NCI-H2107 treated with DMSO at 0.1 percent for 48 hours (cell line): ENCODE data around the gene AMOTL1.
"Not testable (repeated sequence)": the region's sequence is repeated elsewhere in the genome, so short reads cannot be mapped to it uniquely, and the experiment has no call there.

Experiments used
- DNase-seq: peaks from one replicate; lab custom pipeline; 2025; ENCODE audit not compliant: unreplicated experiment; lab: John Stamatoyannopoulos, UW

The AMOTL1 gene

DNA sequence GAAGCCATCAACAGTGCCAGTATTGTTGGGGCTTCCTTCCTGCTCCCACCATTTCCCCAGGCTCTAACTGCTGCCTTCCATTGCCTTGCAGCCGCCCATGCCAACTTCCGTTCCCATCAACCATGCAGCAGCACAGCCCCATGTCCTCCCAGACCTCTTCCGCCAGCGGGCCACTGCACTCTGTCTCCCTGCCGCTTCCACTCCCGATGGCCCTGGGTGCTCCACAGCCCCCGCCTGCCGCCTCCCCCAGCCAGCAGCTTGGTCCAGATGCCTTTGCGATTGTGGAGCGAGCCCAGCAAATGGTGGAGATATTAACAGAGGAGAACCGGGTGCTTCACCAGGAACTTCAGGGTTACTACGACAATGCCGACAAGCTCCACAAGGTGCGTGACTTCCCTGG is 53.3 kb downstream of the AMOTL1 start:
- no peak for DNase-seq

DNA sequence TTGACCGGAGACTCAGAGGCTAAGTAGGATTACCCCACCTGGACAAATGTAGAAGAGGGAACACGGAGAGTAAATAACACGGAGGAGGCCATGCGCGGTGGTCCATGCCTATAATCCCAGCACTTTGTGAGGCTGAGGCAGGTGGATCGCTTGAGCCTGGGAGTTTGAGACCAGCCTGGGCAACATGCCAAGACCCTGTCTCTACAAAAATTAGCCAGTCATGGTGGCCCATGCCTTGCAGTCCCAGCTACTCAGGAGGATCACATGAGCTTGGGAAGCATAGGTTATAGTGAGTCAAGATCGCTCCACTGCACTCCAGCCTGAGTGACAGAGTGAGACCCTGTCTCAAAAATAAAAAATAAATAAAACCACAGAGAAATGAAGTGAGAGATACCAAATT is 53.9 kb downstream of the AMOTL1 start:
- no peak for DNase-seq

DNA sequence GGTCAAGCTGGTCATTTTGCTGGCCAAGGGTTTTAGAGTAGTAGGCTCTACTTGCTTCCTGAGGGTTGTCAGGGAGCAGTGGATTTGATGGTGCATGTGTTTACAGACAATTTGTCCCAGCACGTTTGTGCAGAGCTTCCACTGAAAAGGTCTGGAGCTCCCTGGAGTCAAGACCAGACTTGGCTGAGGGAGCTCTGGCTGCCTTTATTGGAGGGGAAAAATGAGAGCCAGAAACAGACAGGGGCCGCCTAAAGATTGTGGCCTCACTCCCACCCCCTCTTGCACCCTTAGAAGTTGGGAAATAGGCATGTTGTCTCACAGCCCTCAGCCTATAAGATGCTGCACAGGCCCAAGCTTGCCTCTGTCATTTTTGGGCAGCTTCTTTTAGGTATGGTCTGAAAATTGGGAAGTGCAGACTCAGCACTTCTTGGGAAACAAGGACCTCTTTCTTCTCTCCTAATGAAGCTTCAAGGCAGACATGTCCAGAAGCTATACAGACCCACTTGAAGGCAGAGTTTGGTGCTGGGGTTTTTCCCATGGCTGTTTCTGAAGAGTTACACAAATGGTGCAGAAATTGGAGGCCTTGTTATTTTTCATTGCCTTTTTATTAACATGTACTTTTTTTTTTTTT is 55.1 kb downstream of the AMOTL1 start:
- DNase-seq = no peak

- DNase-seq = no peak
Observed at GRCh38 chr11:94825031-94825430, 56.9 kb downstream of the AMOTL1 start.

DNA sequence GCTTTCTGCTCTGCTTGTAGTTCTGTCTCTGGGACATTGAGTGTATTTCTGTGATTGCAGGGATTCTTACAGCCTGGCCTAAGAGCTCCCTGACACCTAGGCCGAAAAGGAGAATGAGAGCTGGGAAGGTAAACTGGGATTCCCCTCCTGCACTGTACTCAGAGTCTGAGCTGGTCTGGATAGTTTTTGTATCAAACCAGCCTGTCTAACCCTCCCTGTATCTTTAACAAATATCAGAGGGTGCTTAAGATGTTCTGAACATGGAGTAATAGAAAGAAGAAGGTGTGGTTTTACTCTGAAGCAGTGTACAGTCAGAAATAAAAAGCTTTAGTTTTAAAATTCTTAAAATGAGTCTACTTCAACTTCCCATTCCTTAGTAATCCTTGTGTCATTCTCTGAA is 57.3 kb downstream of the AMOTL1 start:
- no peak for DNase-seq

DNA sequence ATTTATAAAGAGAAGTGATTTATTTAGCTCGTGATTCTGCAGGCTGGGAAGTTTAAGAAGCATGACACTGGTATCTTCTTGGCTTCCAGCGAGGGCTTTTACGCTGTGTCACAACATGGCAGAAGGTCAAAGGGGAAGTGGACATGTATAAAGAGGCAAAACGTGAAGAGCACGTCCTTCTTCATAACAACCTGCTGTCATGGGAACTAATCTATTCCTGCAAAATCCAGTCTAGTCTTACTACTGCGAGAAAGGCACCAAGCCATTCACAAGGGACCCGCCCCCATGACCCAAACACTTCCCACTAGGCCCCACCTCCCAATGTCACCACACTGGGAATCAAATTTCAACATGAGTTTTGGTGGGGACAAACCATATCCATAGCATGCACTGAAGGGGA is 58.3 kb downstream of the AMOTL1 start:
- no peak for DNase-seq

DNA sequence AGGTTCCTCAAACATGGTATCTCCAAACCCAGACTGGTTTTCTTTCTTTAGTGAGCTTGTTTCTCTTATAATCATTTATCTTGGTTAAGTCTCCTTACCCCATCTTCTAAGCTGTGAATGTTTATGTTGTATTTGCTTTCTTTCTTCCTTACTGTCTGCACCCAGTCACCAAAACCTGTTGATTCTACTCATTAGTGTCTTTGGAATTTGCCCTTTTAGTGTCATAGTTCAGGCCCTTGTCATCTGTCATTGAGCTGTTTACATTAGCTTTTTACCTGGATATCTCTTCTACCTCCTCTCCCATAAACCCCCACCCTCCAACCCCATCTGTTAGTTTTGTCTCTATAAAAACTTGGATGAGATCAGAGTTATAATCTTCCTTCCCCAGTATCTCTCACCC is 59.9 kb downstream of the AMOTL1 start:
- no peak for DNase-seq

- no peak for DNase-seq
Observed at GRCh38 chr11:94830722-94831510, 62.8 kb downstream of the AMOTL1 start.

GRCh38 chr11:94831529-94831928 is 63.4 kb downstream of the AMOTL1 start:
- DNase-seq = no peak

- DNase-seq = no peak
Observed at GRCh38 chr11:94832604-94833235, 64.6 kb downstream of the AMOTL1 start.

DNA sequence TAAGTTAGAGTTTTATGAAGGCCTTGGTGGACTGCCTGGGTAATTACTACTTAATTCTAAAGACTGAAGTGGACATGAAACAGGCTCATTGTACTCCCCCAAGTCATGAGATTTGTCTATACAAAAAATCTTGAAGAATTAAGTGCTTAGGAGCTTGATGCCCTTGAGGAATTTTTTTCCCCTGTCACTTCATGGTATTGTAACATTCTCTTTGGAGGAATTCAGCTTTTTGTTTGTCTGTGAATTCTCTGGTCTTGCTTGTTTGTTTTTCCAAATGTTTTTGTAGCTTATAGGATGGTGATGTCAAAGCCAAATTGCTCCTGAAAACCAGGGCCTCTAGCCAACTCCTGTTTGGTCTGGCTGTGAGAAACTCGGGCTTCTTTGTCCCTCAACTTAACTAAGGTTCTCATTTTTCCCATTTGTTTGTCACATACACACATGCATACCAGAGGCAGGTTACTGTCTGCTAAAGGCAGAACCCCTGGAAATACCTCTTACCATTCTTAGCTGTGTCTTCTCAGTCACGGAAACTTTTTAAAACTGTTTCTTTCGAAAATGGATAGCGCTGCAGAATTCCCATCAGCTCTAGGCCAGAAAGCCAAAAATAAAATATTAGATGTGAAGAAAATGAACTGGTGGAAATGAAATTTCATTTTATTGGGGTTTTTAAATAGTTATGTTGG is 66.9 kb downstream of the AMOTL1 start:
- no peak for DNase-seq

DNA sequence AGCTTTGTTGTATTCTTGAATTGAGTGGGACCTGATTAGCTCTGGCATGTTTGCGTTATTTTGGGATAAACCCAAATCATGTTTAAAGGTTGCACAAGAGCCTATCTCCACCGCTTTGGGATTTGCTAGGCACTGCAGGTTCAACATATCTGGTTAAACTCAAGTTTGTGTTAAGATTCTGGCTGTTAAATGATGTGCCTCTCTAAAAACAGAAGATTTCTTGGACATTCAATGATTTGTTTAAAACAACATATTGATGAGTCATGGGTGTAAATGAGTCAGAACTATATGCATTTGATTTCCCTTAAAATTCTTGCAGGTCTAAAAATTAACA is 67.4 kb downstream of the AMOTL1 start:
- DNase-seq = no peak

GRCh38 chr11:94837317-94837716 is 69.2 kb downstream of the AMOTL1 start:
- no peak for DNase-seq

DNA sequence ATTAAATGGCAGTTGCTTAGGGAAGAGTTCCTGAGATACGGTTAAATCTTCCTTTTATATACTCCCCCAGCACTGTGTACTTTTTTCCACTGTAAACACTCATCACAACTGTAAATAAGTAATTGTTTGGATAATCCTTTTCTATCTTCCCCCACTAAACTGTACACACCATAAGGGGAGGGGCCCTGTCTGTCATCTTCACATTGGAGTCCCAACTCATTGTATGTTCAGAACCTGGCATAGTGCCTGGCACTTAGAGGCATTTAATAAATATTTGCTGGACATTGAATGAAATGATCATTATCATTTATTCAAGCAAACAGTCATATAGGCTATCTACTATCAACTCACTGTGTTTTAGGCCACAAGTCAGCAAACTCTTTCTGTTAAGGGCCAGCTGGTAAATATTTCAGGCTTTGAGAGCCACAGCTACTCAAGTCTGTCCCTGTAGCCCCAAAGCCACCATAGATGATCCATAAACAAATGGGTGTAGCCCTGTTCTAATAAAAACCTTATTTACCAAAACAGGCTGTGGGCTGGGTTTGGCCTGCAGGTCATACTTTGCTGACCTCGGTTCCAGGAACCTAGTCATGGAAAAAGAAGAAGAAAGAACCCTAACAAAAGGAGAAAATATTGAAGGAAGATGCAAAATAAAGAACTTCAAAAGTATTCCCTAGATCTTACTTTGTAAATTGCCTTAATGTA is 70.0 kb downstream of the AMOTL1 start:
- no peak for DNase-seq

DNA sequence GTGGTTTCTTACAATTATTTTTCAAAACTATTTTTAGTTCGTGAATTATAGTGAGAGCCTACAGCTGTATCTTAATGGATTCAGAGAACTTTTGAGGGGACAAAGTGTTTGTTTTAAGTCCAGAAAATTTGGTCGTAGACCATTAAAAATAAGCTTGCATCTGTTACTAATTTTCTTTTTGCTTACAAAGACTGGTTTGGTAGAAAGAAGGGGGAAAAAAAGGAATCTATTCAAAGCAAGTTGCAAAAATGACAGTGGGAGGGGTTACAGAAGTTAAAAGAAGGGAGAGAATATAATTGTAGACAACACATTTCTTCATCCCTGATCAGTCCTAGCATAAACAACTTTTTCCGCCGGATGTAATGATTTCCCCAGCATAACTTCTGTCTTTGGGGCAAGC is 72.1 kb downstream of the AMOTL1 start:
- no peak for DNase-seq

- no peak for DNase-seq
Observed at GRCh38 chr11:94844031-94844430, 75.9 kb downstream of the AMOTL1 start.

DNA sequence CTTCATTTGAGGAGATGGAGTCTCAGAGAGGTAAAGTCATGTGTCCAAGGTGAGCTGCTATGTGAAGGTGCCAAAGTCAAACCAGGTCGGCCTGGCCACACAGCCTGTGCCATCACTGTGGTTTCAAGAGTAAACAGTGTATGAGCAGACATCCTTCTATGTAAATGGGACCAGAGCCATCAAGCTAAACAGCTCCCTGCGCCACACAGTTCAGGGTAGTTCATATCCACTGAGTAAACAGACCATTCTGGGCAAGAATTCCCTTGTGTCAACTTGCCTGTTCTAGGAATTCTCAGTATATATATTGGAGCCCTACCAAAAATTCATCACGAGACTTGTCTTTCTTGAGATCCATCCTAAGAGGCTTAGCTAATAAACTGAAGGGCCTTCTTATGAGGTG is 77.5 kb downstream of the AMOTL1 start:
- no peak for DNase-seq

GRCh38 chr11:94849839-94850238 is 81.7 kb downstream of the AMOTL1 start:
- no peak for DNase-seq

DNA sequence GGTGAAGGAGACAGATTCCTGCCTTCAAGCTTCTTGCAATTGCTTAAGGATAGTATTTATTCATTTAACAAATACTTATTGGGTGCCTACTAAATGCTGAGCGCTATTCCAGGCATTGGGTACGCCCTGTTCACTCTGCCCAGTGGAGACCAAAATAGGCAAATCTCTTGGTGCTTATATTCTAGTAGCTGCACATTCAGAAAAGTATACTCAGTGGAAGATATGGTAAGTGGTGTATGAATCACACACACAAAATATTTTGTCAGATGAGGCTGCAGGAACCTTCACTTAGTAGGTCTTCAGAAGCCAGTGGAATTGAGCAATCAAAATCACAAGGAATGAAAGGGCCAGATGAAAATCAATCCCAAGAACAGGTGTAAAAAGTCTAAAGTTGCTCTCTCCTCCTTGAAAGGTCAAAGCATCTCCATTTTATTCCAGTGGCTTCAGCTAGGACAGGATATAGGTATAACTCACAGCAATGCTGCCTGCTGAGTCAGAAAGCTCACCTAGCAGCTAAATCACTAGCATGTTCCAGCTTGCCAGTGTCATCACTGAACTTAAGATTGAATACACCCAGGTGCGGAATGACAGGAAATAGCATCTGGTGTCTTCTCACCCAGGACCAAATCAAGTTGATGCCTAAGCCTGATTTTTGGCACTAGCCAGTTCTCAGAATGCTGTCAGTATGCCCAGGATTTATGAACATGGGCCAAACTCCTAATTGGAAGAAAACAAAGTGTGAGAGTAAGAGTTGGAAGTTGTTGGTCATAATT is 83.9 kb downstream of the AMOTL1 start:
- no peak for DNase-seq

DNA sequence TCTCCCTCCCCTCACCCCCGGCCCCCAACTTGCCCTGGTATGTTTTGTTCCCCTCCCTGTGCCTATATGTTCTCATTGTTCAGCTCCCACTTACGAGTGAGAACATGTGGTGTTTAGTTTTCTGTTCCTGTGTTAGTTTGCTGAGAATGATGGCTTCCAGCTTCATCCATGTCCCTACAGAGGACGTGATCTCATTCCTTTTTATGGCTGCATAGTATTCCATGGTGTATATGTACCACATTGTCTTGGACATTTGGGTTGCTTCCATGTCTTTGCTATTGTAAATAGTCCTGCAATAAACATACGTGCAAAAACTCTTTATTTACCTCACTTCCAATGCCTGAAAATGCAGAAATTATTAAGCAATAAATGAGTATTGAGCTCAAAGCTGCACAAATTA is 85.1 kb downstream of the AMOTL1 start:
- not testable (repeated sequence) for DNase-seq

- DNase-seq = no peak
Observed at GRCh38 chr11:94853836-94854235, 85.7 kb downstream of the AMOTL1 start.
